Ascending aorta (tissue), 2 donors: ENCODE results near the gene CTDSPL. TPM values are rescaled to one million over a fixed set of nuclear protein-coding genes. Genes with fewer than 3 reads are reported as not detected.

ENCODE experiments used
- DNase-seq, 2 donors: peaks; one replicate each; pipeline ENCODE4 v3.0.0-alpha.2; 2019; ENCODE audit warnings: low spot score in 2 of 2
- H3K27ac ChIP-seq, 2 donors: fragments of 200-600 bp; sonication (generic); one replicate each; pipeline ENCODE4 v1.5.1; 2016 to 2017; ENCODE audit warnings: mild to moderate bottlenecking in 1 of 2
- H3K27me3 ChIP-seq: fragments of 200-600 bp; sonication (generic); one replicate; pipeline ENCODE4 v1.5.1; 2017
- H3K36me3 ChIP-seq, 2 donors: fragments of 200-600 bp; sonication (generic); one replicate each; pipeline ENCODE4 v1.5.1; 2016
- H3K4me1 ChIP-seq, 2 donors: fragments of 200-600 bp; sonication (generic); one replicate each; pipeline ENCODE4 v1.5.1; 2016 to 2017; ENCODE audit warnings: mild to moderate bottlenecking in 1 of 2
- H3K4me3 ChIP-seq, 2 donors: fragments of 200-600 bp; sonication (generic); one replicate each; pipeline ENCODE4 v1.5.1; 2016 to 2017; ENCODE audit warnings: mild to moderate bottlenecking in 1 of 2
- H3K9me3 ChIP-seq, 2 donors: fragments of 200-600 bp; sonication (generic); one replicate each; pipeline ENCODE4 v1.5.1; 2016
- CTCF ChIP-seq, 3 experiments: fragments of 200-600 bp in 2 of 3; fragments of 450-650 bp in 1 of 3; sonication (generic) in 2 of 3; IDR thresholded peaks; one replicate each; pipeline ENCODE4 v1.5.1; 2016 to 2019; ENCODE audit warnings: antibody characterized with exemption in 3 of 3, mild to moderate bottlenecking in 1 of 3, moderate library complexity in 1 of 3
- intact Hi-C: fragments of 100-400 bp; cut with DNase I; formaldehyde crosslinking; loops from one replicate; pipeline ENCODE4 v1.15.1; 2023
- total RNA-seq: library from RNA; depleted of rRNA; stranded (reverse); fragments of >200 nt; gene quantifications from one replicate; pipeline ENCODE4 v1.1.0, GENCODE V29; 2016

Gene CTDSPL
- total RNA-seq, 1 donor from 2014 or later = 80.9 TPM

- intact Hi-C loops = no loop called here
- Histone ChIP-seq H3K36me3 (no peaks in the 10 kb centered on the region), H3K27ac (no peak overlapping the region), H3K9me3 (peaks cover 0 to 5% of the 10 kb centered on the region in 2 donors), H3K4me3 (no peak overlapping the region), H3K4me1 (peaks cover 0 to 14% of the 10 kb centered on the region in 2 donors), H3K27me3 (no peaks in the 10 kb centered on the region)
- no peak for DNase-seq
- TF ChIP-seq CTCF (IDR thresholded peaks at IDR 0.05) = no peak
These were observed 68.8 kb downstream of the CTDSPL start for GRCh38 chr3:37930495-37930894.

- H3K27me3 ChIP-seq = no peaks in the 10 kb centered on the region
- TF ChIP-seq CTCF (IDR thresholded peaks at IDR 0.05) = no peak
- H3K9me3 ChIP-seq = peaks cover 0 to 5% of the 10 kb centered on the region in 2 donors
- peaks cover 9 to 20% of the 10 kb centered on the region in 2 donors for H3K4me1 ChIP-seq
- H3K4me3 ChIP-seq = no peak overlapping the region
- DNase-seq = no peak
- intact Hi-C loops = no loop called here
- H3K36me3 ChIP-seq = no peaks in the 10 kb centered on the region
- no peak overlapping the region for H3K27ac ChIP-seq
These were observed 70.8 kb downstream of the CTDSPL start for GRCh38 chr3:37932505-37932904.

GRCh38 chr3:37934631-37935289, 73.1 kb downstream of the CTDSPL start:
- Histone ChIP-seq H3K9me3 (no peaks in the 10 kb centered on the region), H3K4me1 (peaks cover 11 to 32% of the 10 kb centered on the region in 2 donors), H3K36me3 (no peaks in the 10 kb centered on the region), H3K27me3 (no peaks in the 10 kb centered on the region), H3K4me3 (no peak overlapping the region), H3K27ac (no peak overlapping the region)
- no peak for TF ChIP-seq CTCF (IDR thresholded peaks at IDR 0.05)
- intact Hi-C loops = no loop called here
- DNase-seq = no peak

- no peaks in the 10 kb centered on the region for H3K27me3 ChIP-seq
- TF ChIP-seq CTCF (IDR thresholded peaks at IDR 0.05) = no peak
- H3K4me3 ChIP-seq = no peak overlapping the region
- intact Hi-C loops = no loop called here
- no peaks in the 10 kb centered on the region for H3K36me3 ChIP-seq
- H3K9me3 ChIP-seq = no peaks in the 10 kb centered on the region
- H3K4me1 ChIP-seq = peaks cover 11 to 32% of the 10 kb centered on the region in 2 donors
- DNase-seq = no peak
- peak overlapping the region; percentile 18 to 67 for H3K27ac ChIP-seq
These were observed 73.6 kb downstream of the CTDSPL start for GRCh38 chr3:37935290-37935668.

GRCh38 chr3:37935756-37936666, 74.3 kb downstream of the CTDSPL start:
- no peaks in the 10 kb centered on the region for H3K9me3 ChIP-seq
- H3K27ac ChIP-seq = peak overlapping the region; percentile 18 to 67
- H3K4me1 ChIP-seq = peaks cover 11 to 32% of the 10 kb centered on the region in 2 donors
- no peak for TF ChIP-seq CTCF (IDR thresholded peaks at IDR 0.05)
- H3K4me3 ChIP-seq = peak overlapping the region in 1 of 2 donors; percentile 15
- no peak for DNase-seq
- H3K36me3 ChIP-seq = no peaks in the 10 kb centered on the region
- no peaks in the 10 kb centered on the region for H3K27me3 ChIP-seq
- intact Hi-C loops = no loop called here
